Activated T-cell treated with anti-CD3 and anti-CD28 coated beads, Interleukin-2, amount 50 U/mL, for 48 hours (primary cell): ENCODE data around the gene VPS8.

Source experiments
- DNase-seq, 2 experiments: peaks; one replicate each; pipeline ENCODE4 v3.0.0-alpha.2; 2020

The VPS8 gene

GRCh38 chr3:184812662-184813042, 686 bp downstream of the VPS8 start:
- peak; percentile 44 to 52 for DNase-seq

GRCh38 chr3:184813357-184813756, 1.4 kb downstream of the VPS8 start:
- DNase-seq: no peak

- DNase-seq: no peak
Observed at GRCh38 chr3:184814214-184814613, 2.2 kb downstream of the VPS8 start.

- DNase-seq: no peak
Observed at GRCh38 chr3:184815046-184815930, 3.3 kb downstream of the VPS8 start.

- no peak for DNase-seq
Observed at GRCh38 chr3:184816614-184817013, 4.6 kb downstream of the VPS8 start.

- DNase-seq: no peak
Observed at GRCh38 chr3:184820525-184820924, 8.6 kb downstream of the VPS8 start.

GRCh38 chr3:184821034-184821433, 9.1 kb downstream of the VPS8 start:
- DNase-seq: no peak

GRCh38 chr3:184822081-184822480, 10.1 kb downstream of the VPS8 start:
- no peak for DNase-seq

- DNase-seq: no peak
Observed at GRCh38 chr3:184822654-184823053, 10.7 kb downstream of the VPS8 start.

GRCh38 chr3:184823990-184824389, 12.0 kb downstream of the VPS8 start:
- DNase-seq: no peak

GRCh38 chr3:184825121-184825820, 13.3 kb downstream of the VPS8 start:
- DNase-seq: no peak

- DNase-seq: no peak
Observed at GRCh38 chr3:184827572-184827971, 15.6 kb downstream of the VPS8 start.

- DNase-seq: no peak
Observed at GRCh38 chr3:184832044-184832443, 20.1 kb downstream of the VPS8 start.

- DNase-seq: no peak
Observed at GRCh38 chr3:184832903-184833302, 20.9 kb downstream of the VPS8 start.

- DNase-seq: no peak
Observed at GRCh38 chr3:184836090-184836822, 24.3 kb downstream of the VPS8 start.

GRCh38 chr3:184842433-184842832, 30.5 kb downstream of the VPS8 start:
- DNase-seq: no peak

GRCh38 chr3:184845819-184846218, 33.9 kb downstream of the VPS8 start:
- no peak for DNase-seq

GRCh38 chr3:184846496-184846895, 34.5 kb downstream of the VPS8 start:
- DNase-seq: no peak

- no peak for DNase-seq
Observed at GRCh38 chr3:184848934-184849333, 37.0 kb downstream of the VPS8 start.

GRCh38 chr3:184850201-184850600, 38.2 kb downstream of the VPS8 start:
- DNase-seq: no peak

GRCh38 chr3:184857099-184857498, 45.1 kb downstream of the VPS8 start:
- DNase-seq: no peak

- no peak for DNase-seq
Observed at GRCh38 chr3:184864000-184864399, 52.0 kb downstream of the VPS8 start.

GRCh38 chr3:184868477-184868876, 56.5 kb downstream of the VPS8 start:
- DNase-seq: no peak

- DNase-seq: no peak
Observed at GRCh38 chr3:184872200-184872599, 60.2 kb downstream of the VPS8 start.
